Measurements from ENCODE around the gene PEX19.

The PEX19 gene

GRCh38 chr1:160244209-160244608, 40.7 kb downstream of the PEX19 start:
- ChIA-PET CTCF (interaction anchor here (0.6 to 4.7 kb wide), 14 partner anchors 8 to 1234 kb away, joined by 3 to 28 read pairs (median 5); no protein-coding TSS in a partner anchor), POLR2A (interaction anchor here (0.7 to 1.6 kb wide), 7 partner anchors 8 to 187 kb away, joined by 3 to 5 read pairs (median 4); partner anchors contain the start of gene DCAF8)
- H3K4me3 ChIP-seq (ENCODE audit: low read depth, low read length), result no peak overlapping the region
- no peaks in the 10 kb centered on the region for H3K9me3 ChIP-seq (ENCODE audit: control insufficient read depth, insufficient read depth, low read depth, low read length)
- no peak overlapping the region for H3K27ac ChIP-seq (ENCODE audit: extremely low read depth, low read depth, low read length)
- H3K36me3 ChIP-seq (ENCODE audit: control insufficient read depth in 2 of 2, insufficient read depth in 1 of 2, low read length in 2 of 2), result peaks cover 4 to 47% of the 10 kb centered on the region in 2 experiments
- peaks cover 19% of the 10 kb centered on the region for H3K4me1 ChIP-seq (ENCODE audit: control insufficient read depth, insufficient read depth, low read length)
- TF ChIP-seq ZNF660 (tag by site-specific recombination; IDR thresholded peaks at IDR 0.05) (no peak), FEZF1 (tag by site-specific recombination; IDR thresholded peaks at IDR 0.05) (0 out of 2 replicates have a peak, but pooled peaks have one; percentile 16), ZNF555 (tag by site-specific recombination; conservative IDR thresholded peaks at IDR 0.05) (no peak), OSR2 (tag by site-specific recombination; IDR thresholded peaks at IDR 0.05) (peak; percentile 72), ZNF280C (tag by site-specific recombination; IDR thresholded peaks at IDR 0.05) (no peak), ZNF704 (tag by site-specific recombination; IDR thresholded peaks at IDR 0.05) (no peak), ZFP69B (tag by site-specific recombination; IDR thresholded peaks at IDR 0.05) (no peak), GLI2 (tag by site-specific recombination; IDR thresholded peaks at IDR 0.05; ENCODE audit: borderline replicate concordance, low read depth) (no peak), KLF10 (tag by site-specific recombination; IDR thresholded peaks at IDR 0.05) (0 out of 2 replicates have a peak, but pooled peaks have one; percentile 18), ZNF146 (tag by site-specific recombination; IDR thresholded peaks at IDR 0.05) (no peak), BCL11A (tag by site-specific recombination; IDR thresholded peaks at IDR 0.05; ENCODE audit: low read depth) (peak; percentile 44; the same call in 1 of the 2 replicates), PRDM10 (tag by site-specific recombination; IDR thresholded peaks at IDR 0.05) (0 out of 2 replicates have a peak, but pooled peaks have one; percentile 19), MEIS1 (CRISPR knock-in tag; IDR thresholded peaks at IDR 0.05; ENCODE audit: borderline replicate concordance) (no peak), ZNF341 (tag by site-specific recombination; IDR thresholded peaks at IDR 0.05; ENCODE audit: low read depth) (no peak), SP2 (tag by site-specific recombination; IDR thresholded peaks at IDR 0.05) (no peak), CTCF (tag by site-specific recombination; IDR thresholded peaks at IDR 0.05) (no peak), TSHZ1 (tag by site-specific recombination; IDR thresholded peaks at IDR 0.05; ENCODE audit: borderline replicate concordance) (no peak), SCRT1 (tag by site-specific recombination; IDR thresholded peaks at IDR 0.05; ENCODE audit: borderline replicate concordance) (peak; percentile 21; the same call in 1 of the 2 replicates), ZNF843 (tag by site-specific recombination; IDR thresholded peaks at IDR 0.05) (peak; percentile 67; the same call in 1 of the 2 replicates), SP7 (tag by site-specific recombination; IDR thresholded peaks at IDR 0.05) (0 out of 2 replicates have a peak, but pooled peaks have one; percentile 61), GLIS1 (tag by site-specific recombination; IDR thresholded peaks at IDR 0.05) (peak; percentile 45)
- TF ChIP-seq, protein P1, sequence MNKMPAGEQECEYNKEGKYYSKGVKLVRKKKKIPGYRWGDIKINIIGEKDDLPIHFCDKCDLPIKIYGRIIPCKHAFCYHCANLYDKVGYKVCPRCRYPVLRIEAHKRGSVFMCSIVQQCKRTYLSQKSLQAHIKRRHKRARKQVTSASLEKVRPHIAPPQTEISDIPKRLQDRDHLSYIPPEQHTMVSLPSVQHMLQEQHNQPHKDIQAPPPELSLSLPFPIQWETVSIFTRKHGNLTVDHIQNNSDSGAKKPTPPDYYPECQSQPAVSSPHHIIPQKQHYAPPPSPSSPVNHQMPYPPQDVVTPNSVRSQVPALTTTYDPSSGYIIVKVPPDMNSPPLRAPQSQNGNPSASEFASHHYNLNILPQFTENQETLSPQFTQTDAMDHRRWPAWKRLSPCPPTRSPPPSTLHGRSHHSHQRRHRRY (tag by site-specific recombination; IDR thresholded peaks at IDR 0.05), result no peak
